IMR-90 (cell line): ENCODE results near the gene LAMA5. TPM values are rescaled to one million over a fixed set of nuclear protein-coding genes. Genes with fewer than 3 reads are reported as not detected.

ENCODE experiments used
- ATAC-seq: fragments of 200-7000 bp; cut with Tn5 transposase; 2 replicates; pipeline ENCODE4 v1.9.1; 2020; ENCODE audit warnings: low read depth, mild to moderate bottlenecking, moderate library complexity
- BruUV-seq: library from RNA; stranded (reverse); fragments of 400-500 nt; replicated peaks from 2 replicates; lab custom pipeline; 2021; lab: Mats Ljungman, UMichigan
- CTCF ChIA-PET: fragments of 300-600 bp; formaldehyde crosslinking; extraction: SDS; loops from one replicate; lab custom pipeline; 2021; ENCODE audit warnings: antibody characterized with exemption; lab: Yijun Ruan, JAX
- POLR2A ChIA-PET: fragments of 300-600 bp; sonication (Branson Sonifier 250); formaldehyde crosslinking; loops from one replicate; lab custom pipeline; 2022; ENCODE audit warnings: antibody characterized with exemption; ENCODE audit not compliant: unreplicated experiment; lab: Charles Lee
- DNase-seq: peaks from one replicate; pipeline ENCODE4 v3.0.0; 2013
- H2AFZ ChIP-seq: replicated peaks from 2 replicates; pipeline ENCODE3; 2013; ENCODE audit warnings: low read length, mild to moderate bottlenecking; ENCODE audit not compliant: poor library complexity
- H2AK5ac ChIP-seq: 2 replicates; pipeline ENCODE4 v1.6.1; 2013; ENCODE audit warnings: low read depth, low read length, inconsistent platforms
- H2AK9ac ChIP-seq: replicated peaks from 2 replicates; pipeline ENCODE3; 2013; ENCODE audit warnings: mild to moderate bottlenecking, low read depth, low read length, moderate library complexity; ENCODE audit not compliant: poor library complexity
- H2BK120ac ChIP-seq: 2 replicates; pipeline ENCODE4 v1.6.1; 2013; ENCODE audit warnings: low read depth, low read length, inconsistent platforms
- H2BK15ac ChIP-seq: 3 replicates; pipeline ENCODE4 v1.6.1; 2013; ENCODE audit warnings: low read depth, low read length, inconsistent platforms
- H2BK20ac ChIP-seq: 2 replicates; pipeline ENCODE4 v1.6.1; 2013; ENCODE audit warnings: low read depth, mild to moderate bottlenecking, inconsistent platforms, low read length, moderate library complexity
- H2BK5ac ChIP-seq: 2 replicates; pipeline ENCODE4 v1.6.1; 2013; ENCODE audit warnings: mild to moderate bottlenecking, low read depth, low read length, inconsistent platforms; ENCODE audit not compliant: poor library complexity, severe bottlenecking
- H3K14ac ChIP-seq: replicated peaks from 2 replicates; pipeline ENCODE4 v1.6.1; 2013; ENCODE audit warnings: low read depth, low read length, inconsistent platforms
- H3K18ac ChIP-seq: 2 replicates; pipeline ENCODE4 v1.6.1; 2013; ENCODE audit warnings: low read depth, low read length, control low read depth
- H3K23ac ChIP-seq: 2 replicates; pipeline ENCODE4 v1.6.1; 2013; ENCODE audit warnings: low read depth, low read length, inconsistent platforms
- H3K27ac ChIP-seq: 2 replicates; pipeline ENCODE4 v1.5.1; 2013; ENCODE audit warnings: mild to moderate bottlenecking, control low read depth, low read length; ENCODE audit not compliant: insufficient read depth
- H3K27me3 ChIP-seq: 2 replicates; pipeline ENCODE4 v1.6.1; 2013; ENCODE audit warnings: low read length; ENCODE audit not compliant: control insufficient read depth, insufficient read depth
- H3K36me3 ChIP-seq: 2 replicates; pipeline ENCODE4 v1.6.1; 2013; ENCODE audit warnings: low read length, mixed read lengths; ENCODE audit not compliant: control insufficient read depth, insufficient read depth
- H3K4ac ChIP-seq: 2 replicates; pipeline ENCODE4 v1.6.1; 2013; ENCODE audit warnings: low read depth, low read length, inconsistent platforms
- H3K4me1 ChIP-seq: 2 replicates; pipeline ENCODE4 v1.6.1; 2013; ENCODE audit warnings: low read length, mixed read lengths; ENCODE audit not compliant: control insufficient read depth, insufficient read depth
- H3K4me2 ChIP-seq: 2 replicates; pipeline ENCODE4 v1.6.1; 2013; ENCODE audit warnings: low read depth, mild to moderate bottlenecking, control low read depth, low read length, moderate library complexity
- H3K4me3 ChIP-seq: 2 replicates; pipeline ENCODE4 v1.5.1; 2013; ENCODE audit warnings: low read depth, mild to moderate bottlenecking, control low read depth, low read length, moderate library complexity; ENCODE audit not compliant: insufficient read depth
- H3K56ac ChIP-seq: 2 replicates; pipeline ENCODE4 v1.6.1; 2013; ENCODE audit warnings: low read length, inconsistent platforms; ENCODE audit not compliant: insufficient read depth; ENCODE audit errors: extremely low read depth
- H3K79me1 ChIP-seq, 2 experiments: 2 replicates each; pipeline ENCODE4 v1.6.1; 2013; ENCODE audit warnings: low read length in 2 of 2, inconsistent platforms in 1 of 2, low read depth in 1 of 2
- H3K9ac ChIP-seq: 2 replicates; pipeline ENCODE4 v1.6.1; 2013; ENCODE audit warnings: low read depth, low read length, control low read depth
- H3K9me1 ChIP-seq: 2 replicates; pipeline ENCODE4 v1.6.1; 2013; ENCODE audit warnings: low read length, inconsistent platforms; ENCODE audit not compliant: insufficient read depth
- H3K9me3 ChIP-seq: 2 replicates; pipeline ENCODE4 v1.6.1; 2013; ENCODE audit warnings: low read length; ENCODE audit not compliant: control insufficient read depth, insufficient read depth
- H4K20me1 ChIP-seq: 2 replicates; pipeline ENCODE4 v1.6.1; 2013; ENCODE audit warnings: low read length, inconsistent platforms; ENCODE audit not compliant: insufficient read depth
- H4K5ac ChIP-seq: 2 replicates; pipeline ENCODE4 v1.6.1; 2013; ENCODE audit warnings: mild to moderate bottlenecking, low read depth, low read length, control low read depth
- H4K8ac ChIP-seq, 2 experiments: 2 replicates each; pipeline ENCODE4 v1.6.1; 2013; ENCODE audit warnings: low read depth in 2 of 2, low read length in 2 of 2, control low read depth in 1 of 2, inconsistent platforms in 1 of 2
- H4K91ac ChIP-seq: 2 replicates; pipeline ENCODE4 v1.6.1; 2013; ENCODE audit warnings: low read depth, low read length, inconsistent platforms; ENCODE audit not compliant: insufficient read depth
- BHLHE40 ChIP-seq: fragments of 150-350 bp; IDR thresholded peaks from 2 replicates; pipeline ENCODE4 v1.6.1; 2016; ENCODE audit warnings: mild to moderate bottlenecking, low read depth, low read length
- CEBPB ChIP-seq: IDR thresholded peaks from 2 replicates; pipeline ENCODE4 v1.6.1; 2012; ENCODE audit warnings: low read depth, low read length, improper control_type of control experiment
- CHD1 ChIP-seq: IDR thresholded peaks from 2 replicates; pipeline ENCODE4 v1.6.1; 2012; ENCODE audit warnings: low read depth, low read length, improper control_type of control experiment
- FOS ChIP-seq: fragments of 150-350 bp; IDR thresholded peaks from 2 replicates; pipeline ENCODE4 v1.6.1; 2016; ENCODE audit warnings: low read depth, low read length
- MAFK ChIP-seq: IDR thresholded peaks from 2 replicates; pipeline ENCODE4 v1.6.1; 2012; ENCODE audit warnings: low read depth, low read length, improper control_type of control experiment
- MAZ ChIP-seq: IDR thresholded peaks from 2 replicates; pipeline ENCODE4 v1.6.1; 2012; ENCODE audit warnings: low read depth, mild to moderate bottlenecking, low read length, improper control_type of control experiment, moderate library complexity, borderline replicate concordance
- MXI1 ChIP-seq: IDR thresholded peaks from 2 replicates; pipeline ENCODE4 v1.6.1; 2012; ENCODE audit warnings: low read depth, mild to moderate bottlenecking, low read length, moderate library complexity, borderline replicate concordance
- NFE2L2 ChIP-seq: fragments of 150-350 bp; IDR thresholded peaks from 2 replicates; pipeline ENCODE4 v1.6.1; 2016; ENCODE audit warnings: low read depth, mild to moderate bottlenecking, low read length
- POLR2A ChIP-seq: IDR thresholded peaks from 2 replicates; pipeline ENCODE4 v1.6.1; 2012; ENCODE audit warnings: mild to moderate bottlenecking, low read depth, low read length
- RAD21 ChIP-seq: IDR thresholded peaks from 2 replicates; pipeline ENCODE4 v1.6.1; 2012; ENCODE audit warnings: low read length, improper control_type of control experiment
- RCOR1 ChIP-seq: IDR thresholded peaks from 2 replicates; pipeline ENCODE4 v1.6.1; 2012; ENCODE audit warnings: mild to moderate bottlenecking, low read length, improper control_type of control experiment; ENCODE audit not compliant: insufficient replicate concordance
- RFX5 ChIP-seq: IDR thresholded peaks from 2 replicates; pipeline ENCODE4 v1.8.0; 2012; ENCODE audit warnings: low read depth, mild to moderate bottlenecking, low read length, moderate library complexity
- SMC3 ChIP-seq: fragments of 150-350 bp; IDR thresholded peaks from 2 replicates; pipeline ENCODE4 v1.6.1; 2016; ENCODE audit warnings: low read depth, mild to moderate bottlenecking, antibody characterized with exemption, low read length, moderate library complexity
- WGBS, 2 experiments: methylation state at CpG; one replicate each; pipeline versions ENCODE4 v1.1.5 to v1.1.7; 2013; ENCODE audit warnings: missing lambda C conversion rate in 2 of 2; ENCODE audit not compliant: insufficient read length in 1 of 2; ENCODE audit errors: extremely low coverage in 2 of 2; 5-methylcytosine and 5-hydroxymethylcytosine counted together
- dilution Hi-C: fragments of 300-500 bp; cut with HindIII; formaldehyde crosslinking; loops from one replicate; pipeline ENCODE4 v1.14.3; 2018; ENCODE audit warnings: low sequenced_read_pairs; ENCODE audit not compliant: unreplicated experiment
- in situ Hi-C: fragments of 300-500 bp; cut with MboI; formaldehyde crosslinking; loops from 3 replicates; pipeline ENCODE4 v1.14.3; 2019; ENCODE audit warnings: low sequenced_read_pairs, inconsistent platforms, mixed read lengths
- intact Hi-C: fragments of 100-400 bp; cut with micrococcal nuclease; formaldehyde crosslinking; loops from 2 replicates; pipeline ENCODE4 v1.10.0; 2022
- polyA plus RNA-seq, 3 experiments: library from polyadenylated mRNA; depleted of rRNA; stranded (reverse); fragments of >200 nt; gene quantifications; 2 replicates each; pipeline ENCODE4 v1.2.3, GENCODE V29; 2012; ENCODE audit warnings: low replicate concordance in 1 of 3
- total RNA-seq: library from RNA; depleted of rRNA; stranded (reverse); fragments of >200 nt; gene quantifications from 2 replicates; pipeline ENCODE4 v1.2.3, GENCODE V29; 2012
- TF ChIP-seq, protein P1 (sequence below): fragments of 150-350 bp; IDR thresholded peaks from 2 replicates; pipeline ENCODE4 v1.6.1; 2016; ENCODE audit warnings: low read depth, mild to moderate bottlenecking, low read length, moderate library complexity, borderline replicate concordance
- TF ChIP-seq, protein P2 (sequence below): fragments of 150-350 bp; IDR thresholded peaks from 2 replicates; pipeline ENCODE4 v1.6.1; 2017; ENCODE audit warnings: mild to moderate bottlenecking, antibody characterized with exemption, low read length, low read depth
- TF ChIP-seq, protein P3 (sequence below): conservative IDR thresholded peaks from 2 replicates; pipeline ENCODE4 v1.5.1; 2012; ENCODE audit warnings: mild to moderate bottlenecking, low read depth, low read length, improper control_type of control experiment

LAMA5 gene
- total and polyA plus RNA-seq, 2 of the 4 experiments (the other 2 are of a cell fraction): 0.90 to 7.3 TPM

DNA sequence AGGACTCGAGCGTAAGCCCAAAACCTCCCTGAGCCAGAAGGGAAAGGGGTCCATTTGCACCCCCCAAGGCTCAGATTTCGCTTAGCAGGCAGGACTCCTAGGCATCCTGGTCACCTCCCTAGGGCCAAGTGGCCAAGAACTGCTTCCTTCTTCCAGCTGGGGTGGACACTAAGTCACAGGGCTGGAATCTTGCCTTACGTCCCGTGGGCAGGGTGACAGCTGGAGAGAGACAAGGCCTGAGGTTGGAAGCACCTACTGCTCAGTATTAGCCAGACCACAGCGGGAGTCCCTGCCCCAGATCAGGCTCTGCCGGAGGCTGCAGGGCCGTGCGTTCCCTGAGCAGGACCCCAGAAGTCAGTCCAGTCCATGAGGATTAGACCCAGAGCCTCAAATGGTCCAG, 19.7 kb downstream of the LAMA5 start:
- no peak overlapping the region for H3K18ac ChIP-seq
- H2AK9ac ChIP-seq: peak overlapping the region; percentile 42
- peaks cover 2% of the 10 kb centered on the region; the same call in 1 of the 2 replicates for H3K9me1 ChIP-seq
- H2BK15ac ChIP-seq: no peak overlapping the region
- H2AK5ac ChIP-seq: no peak overlapping the region; the same call in 1 of the 2 replicates
- H3K4me2 ChIP-seq: no peak overlapping the region
- no peak overlapping the region for H2BK120ac ChIP-seq
- dilution Hi-C loops: no loop called here
- H3K23ac ChIP-seq: no peak overlapping the region
- H4K8ac ChIP-seq: no peak overlapping the region
- in situ Hi-C loops: no loop called here
- no peaks in the 10 kb centered on the region for H3K9me3 ChIP-seq
- no peak overlapping the region for H4K5ac ChIP-seq
- H3K4me1 ChIP-seq: no peaks in the 10 kb centered on the region; the same call in 1 of the 2 replicates
- DNase-seq (no peak), ATAC-seq (no peak)
- no peak overlapping the region for H3K56ac ChIP-seq
- CTCF ChIA-PET: no interaction called here
- H3K14ac ChIP-seq: no peak overlapping the region
- H3K27me3 ChIP-seq: no peaks in the 10 kb centered on the region
- 82% methylated on average over 5 of the region's 9 CpGs; no CpG with 5 or more reads in 1 of the 2 experiments for WGBS, 2 experiments
- peaks cover 9% of the 10 kb centered on the region; the same call in 1 of the 2 replicates for H3K36me3 ChIP-seq
- no peak overlapping the region for H4K91ac ChIP-seq
- TF ChIP-seq CHD1 (no peak), RFX5 (no peak), FOS (no peak), MXI1 (no peak), CEBPB (no peak), RCOR1 (no peak), SMC3 (no peak), MAFK (no peak), BHLHE40 (no peak), NFE2L2 (no peak), MAZ (no peak), RAD21 (no peak), POLR2A (no peak)
- TF ChIP-seq, protein P1, sequence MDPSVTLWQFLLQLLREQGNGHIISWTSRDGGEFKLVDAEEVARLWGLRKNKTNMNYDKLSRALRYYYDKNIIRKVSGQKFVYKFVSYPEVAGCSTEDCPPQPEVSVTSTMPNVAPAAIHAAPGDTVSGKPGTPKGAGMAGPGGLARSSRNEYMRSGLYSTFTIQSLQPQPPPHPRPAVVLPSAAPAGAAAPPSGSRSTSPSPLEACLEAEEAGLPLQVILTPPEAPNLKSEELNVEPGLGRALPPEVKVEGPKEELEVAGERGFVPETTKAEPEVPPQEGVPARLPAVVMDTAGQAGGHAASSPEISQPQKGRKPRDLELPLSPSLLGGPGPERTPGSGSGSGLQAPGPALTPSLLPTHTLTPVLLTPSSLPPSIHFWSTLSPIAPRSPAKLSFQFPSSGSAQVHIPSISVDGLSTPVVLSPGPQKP: no peak
- TF ChIP-seq, protein P2, sequence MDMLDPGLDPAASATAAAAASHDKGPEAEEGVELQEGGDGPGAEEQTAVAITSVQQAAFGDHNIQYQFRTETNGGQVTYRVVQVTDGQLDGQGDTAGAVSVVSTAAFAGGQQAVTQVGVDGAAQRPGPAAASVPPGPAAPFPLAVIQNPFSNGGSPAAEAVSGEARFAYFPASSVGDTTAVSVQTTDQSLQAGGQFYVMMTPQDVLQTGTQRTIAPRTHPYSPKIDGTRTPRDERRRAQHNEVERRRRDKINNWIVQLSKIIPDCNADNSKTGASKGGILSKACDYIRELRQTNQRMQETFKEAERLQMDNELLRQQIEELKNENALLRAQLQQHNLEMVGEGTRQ: no peak
- TF ChIP-seq, protein P3, sequence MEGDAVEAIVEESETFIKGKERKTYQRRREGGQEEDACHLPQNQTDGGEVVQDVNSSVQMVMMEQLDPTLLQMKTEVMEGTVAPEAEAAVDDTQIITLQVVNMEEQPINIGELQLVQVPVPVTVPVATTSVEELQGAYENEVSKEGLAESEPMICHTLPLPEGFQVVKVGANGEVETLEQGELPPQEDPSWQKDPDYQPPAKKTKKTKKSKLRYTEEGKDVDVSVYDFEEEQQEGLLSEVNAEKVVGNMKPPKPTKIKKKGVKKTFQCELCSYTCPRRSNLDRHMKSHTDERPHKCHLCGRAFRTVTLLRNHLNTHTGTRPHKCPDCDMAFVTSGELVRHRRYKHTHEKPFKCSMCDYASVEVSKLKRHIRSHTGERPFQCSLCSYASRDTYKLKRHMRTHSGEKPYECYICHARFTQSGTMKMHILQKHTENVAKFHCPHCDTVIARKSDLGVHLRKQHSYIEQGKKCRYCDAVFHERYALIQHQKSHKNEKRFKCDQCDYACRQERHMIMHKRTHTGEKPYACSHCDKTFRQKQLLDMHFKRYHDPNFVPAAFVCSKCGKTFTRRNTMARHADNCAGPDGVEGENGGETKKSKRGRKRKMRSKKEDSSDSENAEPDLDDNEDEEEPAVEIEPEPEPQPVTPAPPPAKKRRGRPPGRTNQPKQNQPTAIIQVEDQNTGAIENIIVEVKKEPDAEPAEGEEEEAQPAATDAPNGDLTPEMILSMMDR: no peak
- intact Hi-C loops: no loop called here
- H2BK5ac ChIP-seq: no peak overlapping the region
- peak overlapping the region; percentile 21 for H2AFZ ChIP-seq
- H3K27ac ChIP-seq: no peak overlapping the region
- POLR2A ChIA-PET: no interaction called here
- H4K20me1 ChIP-seq: no peaks in the 10 kb centered on the region
- H3K4ac ChIP-seq: no peak overlapping the region
- no peaks in the 10 kb centered on the region for H3K79me1 ChIP-seq
- no peak overlapping the region for H2BK20ac ChIP-seq
- H3K4me3 ChIP-seq: no peak overlapping the region
- H3K9ac ChIP-seq: no peak overlapping the region
- no TSS peak for BruUV-seq
